K562 (cell line): Measurements from ENCODE around the gene ART4. TPM values are rescaled to one million over a fixed set of nuclear protein-coding genes. Genes with fewer than 3 reads are reported as not detected.

Experiments
- CBX2 ChIP-seq: fragments of 200-600 bp; sonication (generic); IDR thresholded peaks from one replicate; pipeline ENCODE4 v1.6.1; 2012; ENCODE audit warnings: mild to moderate bottlenecking, low read length, inconsistent platforms; ENCODE audit not compliant: insufficient read depth, poor library complexity, severe bottlenecking
- ETV5 ChIP-seq: sonication (generic); formaldehyde crosslinking; IDR thresholded peaks from 2 replicates; pipeline ENCODE4 v1.4.0; 2020; ENCODE audit warnings: low read depth, mild to moderate bottlenecking, missing genetic modification reagents
- FUS ChIP-seq: fragments of 200-400 bp; formaldehyde crosslinking; optimal IDR thresholded peaks from 2 replicates; pipeline ENCODE3; 2017; ENCODE audit warnings: low read depth, low read length
- REST ChIP-seq, 2 experiments: fragments of 450-650 bp; formaldehyde crosslinking in 1 of 2; IDR thresholded peaks; 2 replicates each; pipeline versions ENCODE4 v1.4.0 to v1.6.1; 2014 to 2020; ENCODE audit warnings: mild to moderate bottlenecking in 2 of 2, borderline replicate concordance in 1 of 2, low read depth in 1 of 2
- SMAD3 ChIP-seq: fragments of 450-650 bp; formaldehyde crosslinking; conservative IDR thresholded peaks from 2 replicates; pipeline ENCODE4 v1.4.0; 2020; ENCODE audit warnings: mild to moderate bottlenecking
- STAT5B ChIP-seq: fragments of 250-450 bp; sonication (Bioruptor Pico); IDR thresholded peaks from 2 replicates; pipeline ENCODE4 v1.8.0; 2021; ENCODE audit warnings: mild to moderate bottlenecking, inconsistent platforms
- TSC22D4 ChIP-seq: fragments of 450-650 bp; IDR thresholded peaks from 2 replicates; pipeline ENCODE4 v1.6.1; 2016; ENCODE audit warnings: missing genetic modification characterization, missing biosample characterization, control low read depth
- U2AF2 ChIP-seq: fragments of 200-400 bp; formaldehyde crosslinking; optimal IDR thresholded peaks from 2 replicates; pipeline ENCODE3; 2017; ENCODE audit warnings: low read depth, mild to moderate bottlenecking, low read length
- XRCC3 ChIP-seq: fragments of 450-650 bp; IDR thresholded peaks from 2 replicates; pipeline ENCODE4 v1.6.1; 2017; ENCODE audit warnings: mild to moderate bottlenecking, moderate library complexity
- YY1 ChIP-seq, 3 experiments: IDR thresholded peaks; 2 replicates each; pipeline ENCODE4 v1.6.1; 2011; ENCODE audit warnings: low read length in 2 of 3, mild to moderate bottlenecking in 2 of 3, moderate library complexity in 2 of 3, borderline replicate concordance in 1 of 3, control low read depth in 1 of 3, low read depth in 1 of 3; ENCODE audit not compliant: insufficient read depth in 3 of 3, insufficient replicate concordance in 2 of 3, control insufficient read depth in 1 of 3, insufficient read length in 1 of 3; ENCODE audit errors: extremely low read depth in 1 of 3
- ZBED1 ChIP-seq: IDR thresholded peaks from 2 replicates; pipeline ENCODE4 v1.6.1; 2014
- ZBTB9 ChIP-seq: fragments of 450-650 bp; formaldehyde crosslinking; IDR thresholded peaks from 2 replicates; pipeline ENCODE4 v1.4.0; 2020; ENCODE audit warnings: mild to moderate bottlenecking, moderate library complexity
- ZNF274 ChIP-seq: IDR thresholded peaks from 2 replicates; pipeline ENCODE4 v1.6.1; 2011; ENCODE audit warnings: low read depth, mild to moderate bottlenecking, low read length, moderate library complexity, borderline replicate concordance
- ZNF79 ChIP-seq: fragments of 250-450 bp; sonication (Bioruptor Pico); IDR thresholded peaks from 2 replicates; pipeline ENCODE4 v1.4.0; 2020; ENCODE audit warnings: low read depth, mild to moderate bottlenecking, moderate library complexity
- polyA plus RNA-seq, 8 experiments: library from polyadenylated mRNA; depleted of rRNA in 4 of 8; stranded (reverse) in 5 of 8; unstranded in 3 of 8; fragments of >200 nt; fragmentation: Nextera tagmentation in 2 of 8; fragmentation: Illumina TruSeq in 1 of 8; extraction: Ambion mirVana in 2 of 8; extraction: Trizol in 1 of 8; gene quantifications; 2 replicates each; pipeline versions ENCODE4 v1.2.1 to v1.2.3, GENCODE V29; 2011 to 2014; ENCODE audit warnings: inconsistent platforms in 1 of 8, missing spikeins in 1 of 8
- total RNA-seq, 7 experiments: library from RNA; depleted of rRNA in 6 of 7; stranded (reverse); fragments of >200 nt in 6 of 7; fragmentation: Illumina TruSeq in 2 of 7; extraction: Trizol in 2 of 7; gene quantifications; 2 replicates each; pipeline versions ENCODE4 v1.2.1 to v1.2.3, GENCODE V29; 2011 to 2021; ENCODE audit warnings: low replicate concordance in 1 of 7

ART4 gene
- total and polyA plus RNA-seq, 9 of the 15 experiments (the other 6 are each of a cell fraction or from before 2014, with no cell fraction given) = 0.07 TPM; not detected in 8

- no peak for TF ChIP-seq YY1 (IDR thresholded peaks at IDR 0.05; ENCODE audit: borderline replicate concordance in 1 of 3, control insufficient read depth in 1 of 3, extremely low read depth in 1 of 3, insufficient read depth in 3 of 3, insufficient read length in 1 of 3, insufficient replicate concordance in 2 of 3, low read depth in 1 of 3, low read length in 2 of 3)
- no peak for TF ChIP-seq TSC22D4 (tag)
- no peak for TF ChIP-seq ZBTB9
- no peak for TF ChIP-seq ZNF274
- no peak for TF ChIP-seq CBX2
- TF ChIP-seq SMAD3 (CRISPR knock-in tag) = no peak
- no peak for TF ChIP-seq XRCC3
- no peak for TF ChIP-seq ETV5 (CRISPR knock-in tag)
- TF ChIP-seq U2AF2 = no peak
- no peak for TF ChIP-seq FUS
- TF ChIP-seq ZBED1 = no peak
- no peak for TF ChIP-seq ZNF79 (CRISPR knock-in tag)
- TF ChIP-seq STAT5B (CRISPR knock-in tag) = no peak
- peak; percentile 58; the same call in 1 of the 2 replicates for TF ChIP-seq REST (IDR thresholded peaks at IDR 0.05; ENCODE audit: borderline replicate concordance)
- TF ChIP-seq REST (CRISPR knock-in tag; IDR thresholded peaks at IDR 0.05; ENCODE audit: low read depth) = no peak
Measured at GRCh38 chr12:14843425-14843887, at the start of gene ART4 (continued).
